ENCODE results near the gene MAPT.
"Not testable (repeated sequence)": the region's sequence is repeated elsewhere in the genome, so short reads cannot be mapped to it uniquely, and the experiment has no call there.

Gene MAPT

GRCh38 chr17:45931677-45932076 is 37.3 kb downstream of the MAPT start:
- no peak for DNase-seq

GRCh38 chr17:45934044-45934979 is 40.0 kb downstream of the MAPT start:
- no peak for DNase-seq

- DNase-seq, result no peak
Observed at GRCh38 chr17:45935197-45935709, 40.9 kb downstream of the MAPT start.

GRCh38 chr17:45935710-45936509 is 41.6 kb downstream of the MAPT start:
- no peak for DNase-seq

GRCh38 chr17:45936610-45937009 is 42.3 kb downstream of the MAPT start:
- DNase-seq, result peak; percentile 74

- DNase-seq, result not testable (repeated sequence)
Observed at GRCh38 chr17:45937186-45937585, 42.8 kb downstream of the MAPT start.

- DNase-seq, result no peak
Observed at GRCh38 chr17:45939395-45939794, 45.0 kb downstream of the MAPT start.

GRCh38 chr17:45940293-45940692 is 45.9 kb downstream of the MAPT start:
- peak; percentile 36 for DNase-seq

GRCh38 chr17:45940826-45941225 is 46.5 kb downstream of the MAPT start:
- DNase-seq, result peak; percentile 57

GRCh38 chr17:45941395-45941794 is 47.0 kb downstream of the MAPT start:
- no peak for DNase-seq

GRCh38 chr17:45942284-45942683 is 47.9 kb downstream of the MAPT start:
- DNase-seq, result peak; percentile 61

GRCh38 chr17:45946841-45947256 is 52.5 kb downstream of the MAPT start:
- DNase-seq, result no peak

- no peak for DNase-seq
Observed at GRCh38 chr17:45948498-45948880, 54.1 kb downstream of the MAPT start.

- no peak for DNase-seq
Observed at GRCh38 chr17:45948881-45949624, 54.7 kb downstream of the MAPT start.

- DNase-seq, result no peak
Observed at GRCh38 chr17:45949755-45950320, 55.5 kb downstream of the MAPT start.

- DNase-seq, result no peak
Observed at GRCh38 chr17:45950888-45951287, 56.5 kb downstream of the MAPT start.

GRCh38 chr17:45951403-45951802 is 57.0 kb downstream of the MAPT start:
- no peak for DNase-seq

GRCh38 chr17:45951941-45952340 is 57.6 kb downstream of the MAPT start:
- no peak for DNase-seq

- no peak for DNase-seq
Observed at GRCh38 chr17:45952814-45953320, 58.5 kb downstream of the MAPT start.

GRCh38 chr17:45953561-45953960 is 59.2 kb downstream of the MAPT start:
- DNase-seq, result no peak

- no peak for DNase-seq
Observed at GRCh38 chr17:45954914-45955313, 60.6 kb downstream of the MAPT start.

- DNase-seq, result no peak
Observed at GRCh38 chr17:45955326-45955725, 61.0 kb downstream of the MAPT start.

All from NCI-H2029 treated with DMSO at 0.1 percent for 48 hours (cell line).